Eye (tissue), 1 donor: Measurements from ENCODE around the gene TBC1D16.

ENCODE experiments used
- DNase-seq: peaks from one replicate; pipeline ENCODE4 v3.0.0-alpha.2; 2015

TBC1D16 gene, protein sequence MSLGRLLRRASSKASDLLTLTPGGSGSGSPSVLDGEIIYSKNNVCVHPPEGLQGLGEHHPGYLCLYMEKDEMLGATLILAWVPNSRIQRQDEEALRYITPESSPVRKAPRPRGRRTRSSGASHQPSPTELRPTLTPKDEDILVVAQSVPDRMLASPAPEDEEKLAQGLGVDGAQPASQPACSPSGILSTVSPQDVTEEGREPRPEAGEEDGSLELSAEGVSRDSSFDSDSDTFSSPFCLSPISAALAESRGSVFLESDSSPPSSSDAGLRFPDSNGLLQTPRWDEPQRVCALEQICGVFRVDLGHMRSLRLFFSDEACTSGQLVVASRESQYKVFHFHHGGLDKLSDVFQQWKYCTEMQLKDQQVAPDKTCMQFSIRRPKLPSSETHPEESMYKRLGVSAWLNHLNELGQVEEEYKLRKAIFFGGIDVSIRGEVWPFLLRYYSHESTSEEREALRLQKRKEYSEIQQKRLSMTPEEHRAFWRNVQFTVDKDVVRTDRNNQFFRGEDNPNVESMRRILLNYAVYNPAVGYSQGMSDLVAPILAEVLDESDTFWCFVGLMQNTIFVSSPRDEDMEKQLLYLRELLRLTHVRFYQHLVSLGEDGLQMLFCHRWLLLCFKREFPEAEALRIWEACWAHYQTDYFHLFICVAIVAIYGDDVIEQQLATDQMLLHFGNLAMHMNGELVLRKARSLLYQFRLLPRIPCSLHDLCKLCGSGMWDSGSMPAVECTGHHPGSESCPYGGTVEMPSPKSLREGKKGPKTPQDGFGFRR

GRCh38 chr17:80035687-80035936 is at the start of gene TBC1D16:
Gene TBC1D16, minus strand, starts transcription at chr17:80035872. Its CDS starts 22,325 bp downstream, at chr17:80013547.
- no peak for DNase-seq

- DNase-seq: no peak
Measured at GRCh38 chr17:80084773-80085172, 49.1 kb upstream of the TBC1D16 start.

DNA sequence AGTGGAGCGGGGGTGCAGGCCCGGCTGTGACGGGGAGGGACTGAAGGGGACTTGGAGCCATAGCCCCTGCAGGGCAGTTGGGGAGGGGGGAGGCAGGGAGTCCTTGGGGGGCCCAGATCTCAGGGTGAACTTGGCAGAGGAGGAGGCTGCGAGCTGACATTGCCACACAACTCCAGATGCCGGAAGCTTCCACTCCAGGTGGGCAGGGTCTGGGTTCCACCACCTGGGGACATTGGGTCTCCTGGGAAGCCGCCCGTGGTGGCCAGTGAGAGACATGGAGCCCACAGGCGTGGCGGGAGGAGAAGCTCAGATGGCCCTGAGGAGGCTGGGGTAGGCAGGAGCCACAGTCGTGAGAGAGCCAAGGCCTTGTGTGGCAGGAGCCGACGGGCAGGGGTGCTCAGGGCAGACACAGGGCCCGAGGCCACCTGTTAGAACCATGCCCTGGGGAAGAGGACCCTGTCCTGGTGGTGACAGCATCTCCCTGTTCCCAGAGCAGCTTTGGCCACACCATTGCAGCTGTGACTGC is 47.5 kb upstream of the TBC1D16 start:
- DNase-seq: no peak

GRCh38 chr17:80082403-80083135 is 46.9 kb upstream of the TBC1D16 start:
- DNase-seq: peak; percentile 90

DNA sequence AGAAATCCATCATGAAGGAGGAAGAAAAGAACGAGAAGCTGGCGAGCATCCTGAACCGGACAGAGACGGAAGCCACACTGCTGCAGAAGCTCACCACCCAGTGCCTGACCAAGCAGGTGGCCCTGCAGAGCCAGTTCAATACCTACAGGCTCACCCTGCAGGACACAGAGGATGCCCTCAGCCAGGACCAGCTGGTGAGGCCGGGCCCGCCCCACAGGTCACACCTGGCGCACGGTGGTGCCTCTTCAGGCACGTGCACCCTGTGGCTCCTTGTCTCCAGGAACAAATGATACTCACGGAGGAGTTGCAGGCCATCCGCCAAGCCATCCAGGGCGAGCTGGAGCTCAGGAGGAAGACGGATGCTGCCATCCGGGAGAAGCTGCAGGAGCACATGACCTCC is 45.9 kb upstream of the TBC1D16 start:
- no peak for DNase-seq

DNA sequence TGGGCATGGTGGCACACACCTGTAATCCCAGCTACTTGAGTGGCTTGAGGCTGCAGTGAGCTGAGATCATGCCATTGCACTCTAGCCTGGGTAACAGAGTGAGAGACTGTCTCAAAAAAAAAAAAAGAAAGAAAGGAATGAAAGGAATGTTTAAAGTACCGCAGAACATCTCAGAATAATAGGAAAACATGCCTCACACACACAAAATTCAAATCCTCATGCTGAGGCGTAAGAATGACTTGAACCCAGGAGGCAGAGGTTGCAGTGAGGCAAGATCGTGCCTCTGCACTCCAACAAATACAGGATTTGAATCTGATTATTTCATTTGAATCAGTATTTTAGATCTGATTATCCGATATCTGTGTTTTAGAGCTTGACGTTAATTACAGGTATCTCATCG is 44.4 kb upstream of the TBC1D16 start:
- DNase-seq: no peak

GRCh38 chr17:80072410-80072809 is 36.7 kb upstream of the TBC1D16 start:
- no peak for DNase-seq

DNA sequence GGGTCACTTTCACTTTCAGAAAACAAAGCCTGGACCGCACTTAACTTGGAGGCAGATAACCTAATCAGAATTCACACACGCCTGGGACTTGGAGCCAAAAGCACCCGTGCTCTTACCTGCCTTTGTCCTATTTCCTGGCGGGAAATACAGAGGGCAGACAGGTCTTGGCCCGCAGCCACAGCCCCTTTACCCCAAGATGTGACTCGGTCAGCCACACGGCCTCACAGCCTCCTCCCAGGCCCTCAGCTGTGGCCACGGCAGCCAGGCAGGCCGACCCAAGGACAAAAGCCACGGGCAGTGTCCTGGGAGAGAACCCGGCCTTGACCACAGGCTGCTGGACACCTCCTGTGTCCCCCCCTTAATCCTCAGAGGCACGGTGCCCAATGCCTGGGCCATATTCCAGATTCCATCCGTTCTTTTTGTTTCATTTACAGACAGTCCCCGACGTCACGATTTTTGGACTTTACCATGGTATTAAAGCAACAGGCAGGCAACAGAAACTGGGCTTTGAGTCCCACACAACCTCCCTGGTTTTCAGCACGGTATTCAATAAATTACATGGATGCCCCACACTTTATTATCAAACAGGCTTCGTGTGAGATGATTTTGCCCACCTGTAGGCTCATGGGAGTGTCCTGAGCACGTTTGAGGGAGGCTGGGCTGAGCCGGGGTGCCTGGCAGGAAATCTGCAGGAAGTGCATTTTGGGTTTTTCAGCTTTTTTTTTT is 35.6 kb upstream of the TBC1D16 start:
- DNase-seq: no peak

GRCh38 chr17:80070375-80071115 is 34.9 kb upstream of the TBC1D16 start:
- DNase-seq: no peak

- peak; percentile 23 for DNase-seq
Measured at GRCh38 chr17:80068301-80069222, 32.9 kb upstream of the TBC1D16 start.

- DNase-seq: no peak
Measured at GRCh38 chr17:80067393-80067986, 31.8 kb upstream of the TBC1D16 start.

DNA sequence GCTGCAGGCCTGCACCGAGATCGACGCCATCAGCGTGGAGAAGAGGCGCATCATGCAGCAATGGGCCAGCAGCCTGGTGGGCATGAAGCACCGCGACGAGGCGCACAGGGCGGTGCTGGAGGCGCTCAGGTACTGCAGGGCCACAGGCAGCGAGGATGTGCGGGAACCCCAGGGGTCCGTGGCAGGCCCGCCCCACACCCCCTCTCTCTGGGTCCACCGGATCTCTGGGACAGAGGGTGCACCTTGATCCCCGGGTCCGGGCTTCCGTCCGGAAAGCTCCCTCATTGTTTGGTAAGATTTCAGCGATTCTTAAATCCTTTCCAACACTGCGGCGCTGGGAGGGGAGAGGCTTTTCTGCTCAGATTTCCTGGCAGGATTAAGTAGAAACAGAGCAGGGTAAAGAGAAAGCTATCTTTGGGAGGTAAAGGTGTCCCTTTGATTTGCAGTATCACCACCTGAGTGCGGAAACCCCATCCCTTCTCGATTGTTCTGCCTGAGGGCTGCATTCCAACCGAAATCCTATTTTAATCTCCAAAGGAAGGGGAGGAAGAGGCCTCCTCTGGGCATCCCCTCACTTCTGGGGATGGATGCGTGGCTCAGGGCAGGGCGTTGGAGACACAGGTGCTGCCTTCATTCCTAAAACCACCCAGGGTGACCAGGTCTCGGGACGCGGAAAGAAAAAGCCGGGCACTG is 30.0 kb upstream of the TBC1D16 start:
- DNase-seq: peak; percentile 40

DNA sequence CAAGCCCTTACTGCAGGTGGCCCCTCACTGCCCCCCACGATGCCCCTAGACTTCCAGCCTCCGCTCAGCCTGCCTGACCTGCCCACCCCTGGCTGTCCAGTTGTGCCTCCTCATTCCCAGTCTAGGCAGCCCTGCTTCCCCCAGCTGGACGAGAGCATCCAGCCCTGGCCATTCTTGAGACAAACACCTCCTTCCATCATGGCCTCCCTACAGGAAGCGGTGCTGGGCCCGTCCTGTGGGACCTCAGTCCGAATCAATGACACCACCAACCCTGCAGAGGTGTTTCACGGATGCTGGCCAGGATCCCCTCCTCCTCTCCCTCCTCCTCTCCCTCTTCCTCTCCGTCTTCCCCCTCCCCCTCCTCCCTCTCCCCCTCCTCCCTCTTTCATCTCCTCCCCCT is 29.0 kb upstream of the TBC1D16 start:
- no peak for DNase-seq

DNA sequence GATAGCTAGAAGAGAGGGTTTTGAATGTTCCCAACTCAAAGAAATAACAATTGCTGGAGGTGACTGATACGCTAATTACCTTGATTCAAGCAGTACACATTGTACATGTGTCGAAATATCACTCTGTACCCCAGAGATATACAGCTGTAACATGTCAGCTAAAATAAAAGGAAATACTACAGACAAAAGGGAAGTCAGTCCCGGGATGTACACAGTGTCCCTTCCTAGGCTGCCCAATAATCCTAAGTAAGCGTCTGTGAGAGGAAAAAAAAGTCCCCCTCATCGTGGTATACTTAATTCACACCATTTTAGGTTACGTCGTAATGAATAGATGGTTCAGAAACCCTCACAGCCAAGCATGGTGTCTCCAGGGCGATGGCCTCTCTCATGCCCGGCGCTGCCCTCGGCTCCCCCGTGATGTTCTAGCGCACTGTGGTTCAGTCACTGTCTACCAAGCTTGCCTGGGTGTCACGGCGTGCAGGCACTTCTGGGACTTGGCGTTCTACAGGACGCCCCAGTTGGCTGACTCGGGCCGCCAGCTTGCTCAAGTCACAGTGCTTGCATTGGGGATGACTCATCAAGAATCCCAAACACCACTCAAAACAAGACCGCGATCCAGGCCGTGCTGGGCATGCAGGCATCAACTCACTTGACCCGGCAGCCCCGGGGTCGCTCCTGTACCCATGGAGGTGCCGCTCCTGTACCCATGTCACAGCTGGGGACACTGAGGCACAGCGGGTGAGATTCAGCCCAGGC is 28.3 kb upstream of the TBC1D16 start:
- DNase-seq: no peak

DNA sequence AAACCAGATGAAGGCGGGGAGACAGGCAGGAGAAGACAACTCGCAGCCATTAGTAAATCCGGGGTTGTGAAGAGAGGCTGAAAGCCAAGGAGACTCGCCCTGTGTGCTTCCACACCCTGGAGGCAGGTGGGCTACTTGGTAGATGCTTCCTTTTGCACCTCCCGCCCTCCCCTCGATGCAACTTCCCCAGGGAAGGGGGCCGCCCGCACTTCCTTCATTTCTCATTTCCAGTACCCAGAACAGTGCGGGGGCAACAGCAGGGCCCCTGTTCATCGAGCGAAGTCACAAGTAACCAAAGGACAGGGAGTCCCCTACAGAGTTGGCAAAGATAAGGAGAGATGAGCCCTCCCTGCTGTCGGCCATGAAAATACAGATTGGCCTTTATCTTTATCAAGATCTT is 25.7 kb upstream of the TBC1D16 start:
- DNase-seq: no peak

GRCh38 chr17:80060644-80061043 is 25.0 kb upstream of the TBC1D16 start:
- no peak for DNase-seq

DNA sequence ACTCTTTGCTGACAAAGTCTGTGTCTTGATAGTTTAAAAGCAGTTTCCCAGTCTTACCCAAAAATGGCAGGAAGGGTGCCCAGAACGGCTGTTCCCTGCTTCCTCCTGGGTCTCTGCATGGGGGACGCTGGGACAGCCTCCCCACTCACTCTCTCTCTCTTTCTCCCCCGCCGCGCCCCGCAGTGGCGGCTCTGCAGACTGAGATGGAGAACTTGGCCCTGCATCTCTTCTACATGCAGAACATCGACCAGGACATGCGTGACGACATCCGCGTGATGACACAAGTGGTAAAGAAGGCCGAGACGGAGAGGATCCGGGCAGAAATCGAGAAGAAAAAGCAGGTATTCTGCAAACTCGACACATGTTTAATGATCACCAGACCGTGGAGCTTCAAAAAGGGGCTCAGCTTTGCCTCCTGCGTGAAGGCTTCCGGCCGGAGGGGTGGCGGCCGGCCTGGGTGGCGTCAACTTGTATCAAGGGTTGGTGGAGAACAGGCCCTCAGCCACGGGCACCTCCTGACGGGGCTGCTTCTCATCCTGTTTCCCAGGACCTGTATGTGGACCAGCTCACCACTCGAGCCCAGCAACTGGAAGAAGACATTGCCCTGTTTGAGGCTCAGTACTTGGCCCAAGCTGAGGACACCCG is 22.8 kb upstream of the TBC1D16 start:
- no peak for DNase-seq

DNA sequence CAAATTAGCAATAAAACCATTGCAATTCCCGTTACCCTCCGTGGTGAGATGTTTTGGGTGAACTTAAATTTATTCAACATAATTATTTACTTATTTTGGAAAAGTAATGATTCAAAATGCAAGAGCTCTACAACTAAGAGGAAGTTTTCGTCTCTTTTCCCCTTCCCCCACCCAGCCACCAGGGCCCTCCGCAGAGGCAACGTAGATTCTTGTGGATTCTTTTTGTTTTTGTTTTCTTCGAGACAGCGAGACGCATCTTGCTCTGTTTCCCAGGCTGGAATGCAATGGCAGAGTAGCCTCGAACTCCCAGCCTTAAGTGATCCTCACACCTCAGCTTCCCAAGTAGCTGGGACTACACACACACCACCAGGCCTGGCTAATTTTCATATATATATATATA is 19.9 kb upstream of the TBC1D16 start:
- no peak for DNase-seq

- DNase-seq: no peak
Measured at GRCh38 chr17:80053102-80053501, 17.4 kb upstream of the TBC1D16 start.
